ENCODE measurements around the gene SOWAHA. TPM values are rescaled to one million over a fixed set of nuclear protein-coding genes. Genes with fewer than 3 reads are reported as not detected.

The SOWAHA gene
- total and polyA plus RNA-seq, 2 donors (not counting 3 experiments of a cell fraction or from before 2014, with no cell fraction given): not detected

GRCh38 chr5:132816554-132816953 lies 3.5 kb downstream of the SOWAHA start:
- no peak overlapping the region for H3K4me3 ChIP-seq (replicated peaks in 1 of 3; ENCODE audit: insufficient read depth in 1 of 3, low read depth in 1 of 3, low read length in 3 of 3)
- peaks cover 2% of the 10 kb centered on the region for H3K4me1 ChIP-seq (ENCODE audit: control insufficient read depth, extremely low read depth, insufficient read depth, low read length)
- BruUV-seq (replicated peaks): no TSS peak
- TF ChIP-seq CTCF (IDR thresholded peaks at IDR 0.05; ENCODE audit: extremely low read depth in 1 of 2, insufficient read depth in 1 of 2, low read depth in 1 of 2, low read length in 2 of 2) (no peak), FOS (IDR thresholded peaks at IDR 0.05; ENCODE audit: borderline replicate concordance, insufficient read depth, low read length) (no peak), JUN (IDR thresholded peaks at IDR 0.05; ENCODE audit: borderline replicate concordance, insufficient read depth, insufficient read length, low read depth) (no peak), EZH2 (IDR thresholded peaks at IDR 0.05; ENCODE audit: borderline replicate concordance, low read depth, low read length, severe bottlenecking) (no peak), MYC (IDR thresholded peaks at IDR 0.05; ENCODE audit: low read depth, low read length) (no peak), MAX (IDR thresholded peaks at IDR 0.05; ENCODE audit: insufficient read depth, insufficient read length) (no peak), POLR2A (IDR thresholded peaks at IDR 0.05; ENCODE audit: low read depth, low read length) (no peak), POLR2AphosphoS5 (IDR thresholded peaks at IDR 0.05; ENCODE audit: insufficient read depth, low read depth, low read length) (no peak), GATA2 (IDR thresholded peaks at IDR 0.05; ENCODE audit: insufficient read depth, insufficient read length, low read depth, low read length) (no peak)
- dilution Hi-C loops (cut with MboI; ENCODE audit: extremely low pct_ligation_motif_present, low sequenced_read_pairs) (no loop called here), intact Hi-C loops (cut with micrococcal nuclease) (no loop called here)
- CTCF ChIA-PET: interaction anchor here (1.0 to 1.1 kb wide), 2 partner anchors 9 to 290 kb away, joined by 3 to 4 read pairs; no protein-coding TSS in a partner anchor
- DNase-seq (ENCODE audit: low read depth, low spot score) (no peak), FAIRE-seq (no peak)
- H3K36me3 ChIP-seq (ENCODE audit: control insufficient read depth in 2 of 2, extremely low read depth in 1 of 2, insufficient read depth in 2 of 2, low read length in 2 of 2): no peaks in the 10 kb centered on the region
- H3K27me3 ChIP-seq (ENCODE audit: control insufficient read depth in 2 of 2, insufficient read depth in 2 of 2, low read length in 2 of 2): peaks cover 13 to 24% of the 10 kb centered on the region in 2 experiments
- no peak overlapping the region for H3K27ac ChIP-seq (ENCODE audit: insufficient read depth, low read depth, low read length)
- H3K79me2 ChIP-seq (ENCODE audit: control insufficient read depth, insufficient read depth, low read length): no peaks in the 10 kb centered on the region
- no peaks in the 10 kb centered on the region for H3K9me1 ChIP-seq (replicated peaks; ENCODE audit: control insufficient read depth, extremely low read depth, insufficient read depth, low read length)
- no peak overlapping the region for H3K9ac ChIP-seq (replicated peaks; ENCODE audit: extremely low read depth, insufficient read depth, low read length)
- no peak overlapping the region for H2AFZ ChIP-seq (ENCODE audit: low read depth, low read length)
- no peaks in the 10 kb centered on the region for H4K20me1 ChIP-seq (replicated peaks; ENCODE audit: control insufficient read depth, extremely low read depth, insufficient read depth, low read length)
- POLR2A ChIA-PET: no interaction called here
- no peak overlapping the region for H3K4me2 ChIP-seq (ENCODE audit: insufficient read depth, low read length)
- no peaks in the 10 kb centered on the region for H3K9me3 ChIP-seq (replicated peaks; ENCODE audit: control insufficient read depth, insufficient read depth, low read length)

Measured in endothelial cell of umbilical vein (primary cell).